Suprapubic skin (tissue), 4 donors: Measurements from ENCODE around the gene KLRC3. TPM values are rescaled to one million over a fixed set of nuclear protein-coding genes. Genes with fewer than 3 reads are reported as not detected.

ENCODE experiments used
- DNase-seq, 2 donors: peaks; one replicate each; pipeline ENCODE4 v3.0.0-alpha.2; 2019; ENCODE audit warnings: low spot score in 2 of 2
- H3K27ac ChIP-seq: fragments of 200-600 bp; sonication (generic); one replicate; pipeline ENCODE4 v1.5.1; 2019
- H3K27me3 ChIP-seq: fragments of 200-600 bp; sonication (generic); one replicate; pipeline ENCODE4 v1.5.1; 2019
- H3K36me3 ChIP-seq: fragments of 200-600 bp; sonication (generic); one replicate; pipeline ENCODE4 v1.5.1; 2019
- H3K4me1 ChIP-seq: fragments of 200-600 bp; sonication (generic); one replicate; pipeline ENCODE4 v1.5.1; 2019
- H3K4me3 ChIP-seq: fragments of 200-600 bp; sonication (generic); one replicate; pipeline ENCODE4 v1.5.1; 2019; ENCODE audit warnings: mild to moderate bottlenecking
- H3K9me3 ChIP-seq: fragments of 200-600 bp; sonication (generic); one replicate; pipeline ENCODE4 v1.5.1; 2019
- CTCF ChIP-seq, 2 donors: fragments of 200-600 bp in 1 of 2; fragments of 450-650 bp in 1 of 2; sonication (generic) in 1 of 2; IDR thresholded peaks; one replicate each; pipeline ENCODE4 v1.5.1; 2016 to 2019; ENCODE audit warnings: antibody characterized with exemption in 2 of 2, mild to moderate bottlenecking in 1 of 2, moderate library complexity in 1 of 2
- EP300 ChIP-seq: sonication (generic); formaldehyde crosslinking; IDR thresholded peaks from one replicate; pipeline ENCODE4 v1.6.1; 2017; ENCODE audit warnings: antibody characterized with exemption
- POLR2A ChIP-seq, 2 donors: fragments of 450-650 bp; IDR thresholded peaks; one replicate each; pipeline ENCODE4 v1.6.1; 2017; ENCODE audit warnings: antibody characterized with exemption in 2 of 2, mild to moderate bottlenecking in 2 of 2, moderate library complexity in 2 of 2
- POLR2AphosphoS5 ChIP-seq, 3 donors: sonication (generic); formaldehyde crosslinking; IDR thresholded peaks; one replicate each; pipeline ENCODE4 v1.6.1; 2017; ENCODE audit warnings: antibody characterized with exemption in 3 of 3
- WGBS: methylation state at CpG from one replicate; pipeline ENCODE4 v1.1.5; 2018; 5-methylcytosine and 5-hydroxymethylcytosine counted together
- total RNA-seq, 4 donors: library from RNA; depleted of rRNA; stranded (reverse); fragments of >200 nt; gene quantifications; one replicate each; pipeline ENCODE4 v1.1.0, GENCODE V29; 2016

The KLRC3 gene
- total RNA-seq, 4 donors from 2014 or later: not detected

- no peak for TF ChIP-seq POLR2A (IDR thresholded peaks at IDR 0.05)
- no peak for TF ChIP-seq EP300
- TF ChIP-seq POLR2AphosphoS5 (IDR thresholded peaks at IDR 0.05): no peak
- TF ChIP-seq CTCF (IDR thresholded peaks at IDR 0.05): peak in 1 of 2 donors; percentile 38
- DNase-seq: no peak
- peak overlapping the region; percentile 95 for H3K27ac ChIP-seq
- peaks cover 36% of the 10 kb centered on the region for H3K4me1 ChIP-seq
- H3K27me3 ChIP-seq: no peaks in the 10 kb centered on the region
- peaks cover 4% of the 10 kb centered on the region for H3K9me3 ChIP-seq
- H3K4me3 ChIP-seq: peak overlapping the region; percentile 77
- WGBS: 24% methylated on average over 6 of the region's 6 CpGs
- H3K36me3 ChIP-seq: no peaks in the 10 kb centered on the region
Measured at GRCh38 chr12:10365696-10366405, 54.5 kb downstream of the KLRC3 start.

GRCh38 chr12:10364815-10365622 lies 55.4 kb downstream of the KLRC3 start:
- Histone ChIP-seq H3K27me3 (no peaks in the 10 kb centered on the region), H3K9me3 (peaks cover 4% of the 10 kb centered on the region), H3K27ac (peak overlapping the region; percentile 95), H3K4me3 (peak overlapping the region; percentile 77), H3K4me1 (peaks cover 36% of the 10 kb centered on the region), H3K36me3 (no peaks in the 10 kb centered on the region)
- DNase-seq: no peak
- WGBS: under 1% methylated on average over 15 of the region's 15 CpGs
- TF ChIP-seq EP300 (no peak), CTCF (IDR thresholded peaks at IDR 0.05) (no peak), POLR2A (IDR thresholded peaks at IDR 0.05) (no peak), POLR2AphosphoS5 (IDR thresholded peaks at IDR 0.05) (no peak)

- WGBS: 3% methylated on average over 14 of the region's 19 CpGs
- no peak for TF ChIP-seq POLR2AphosphoS5 (IDR thresholded peaks at IDR 0.05)
- TF ChIP-seq CTCF (IDR thresholded peaks at IDR 0.05): no peak
- no peak for TF ChIP-seq POLR2A (IDR thresholded peaks at IDR 0.05)
- TF ChIP-seq EP300: no peak
- peaks cover 4% of the 10 kb centered on the region for H3K9me3 ChIP-seq
- no peaks in the 10 kb centered on the region for H3K36me3 ChIP-seq
- peaks cover 36% of the 10 kb centered on the region for H3K4me1 ChIP-seq
- peak overlapping the region; percentile 77 for H3K4me3 ChIP-seq
- peak overlapping the region; percentile 95 for H3K27ac ChIP-seq
- H3K27me3 ChIP-seq: no peaks in the 10 kb centered on the region
- DNase-seq: no peak
Measured at GRCh38 chr12:10363914-10364814, 56.2 kb downstream of the KLRC3 start.

- peaks cover 36% of the 10 kb centered on the region for H3K4me1 ChIP-seq
- H3K27me3 ChIP-seq: no peaks in the 10 kb centered on the region
- H3K36me3 ChIP-seq: no peaks in the 10 kb centered on the region
- TF ChIP-seq POLR2A (IDR thresholded peaks at IDR 0.05) (no peak), CTCF (IDR thresholded peaks at IDR 0.05) (no peak), POLR2AphosphoS5 (IDR thresholded peaks at IDR 0.05) (no peak), EP300 (no peak)
- peak overlapping the region; percentile 95 for H3K27ac ChIP-seq
- no peak for DNase-seq
- peak overlapping the region; percentile 77 for H3K4me3 ChIP-seq
- WGBS: 39% methylated on average over 5 of the region's 5 CpGs
- H3K9me3 ChIP-seq: peaks cover 4% of the 10 kb centered on the region
Measured at GRCh38 chr12:10363658-10363913, 56.8 kb downstream of the KLRC3 start.
